T-helper 1 cell treated with Interleukin-12 subunit alpha and Interleukin-12 subunit beta and Interleukin-4 antibody, amounts not matched to agents 30 ng/mL and 1 ng/mL, for 36 hours (primary cell): ENCODE measurements around the gene NCAM1. TPM values are rescaled to one million over a fixed set of nuclear protein-coding genes. Genes with fewer than 3 reads are reported as not detected.

Experiments used
- intact Hi-C: fragments of 100-400 bp; cut with micrococcal nuclease; formaldehyde crosslinking; loops from one replicate; pipeline ENCODE4 v1.15.1; 2024
- total RNA-seq: library from RNA; stranded (reverse); gene quantifications from 2 replicates; pipeline ENCODE4 v1.2.3, GENCODE V29; 2022

Gene NCAM1
- total RNA-seq, 1 donor from 2014 or later: 1.8 TPM

GRCh38 chr11:113198972-113199661 lies 237.9 kb downstream of the NCAM1 start:
- intact Hi-C loops: no loop called here

DNA sequence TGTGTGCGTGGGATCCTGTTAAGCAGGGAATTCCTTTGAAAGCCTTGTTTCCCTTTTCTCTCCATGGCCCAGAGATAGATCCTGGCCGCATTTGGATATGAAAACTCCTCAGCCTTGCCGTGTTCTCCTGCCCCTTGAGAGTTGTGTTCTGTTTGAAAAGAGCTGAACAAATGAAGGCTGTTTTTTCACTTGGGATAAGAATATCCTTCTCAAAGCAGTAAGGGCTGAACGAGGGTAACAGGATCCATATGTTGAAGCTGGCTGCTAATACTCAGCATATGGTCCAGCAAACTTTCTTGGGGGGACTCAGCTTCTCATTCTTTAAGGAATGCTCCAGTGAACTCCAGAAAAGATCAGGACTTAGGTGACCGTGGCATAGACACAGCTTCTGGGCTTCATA lies 238.6 kb downstream of the NCAM1 start:
- intact Hi-C loops: no loop called here

DNA sequence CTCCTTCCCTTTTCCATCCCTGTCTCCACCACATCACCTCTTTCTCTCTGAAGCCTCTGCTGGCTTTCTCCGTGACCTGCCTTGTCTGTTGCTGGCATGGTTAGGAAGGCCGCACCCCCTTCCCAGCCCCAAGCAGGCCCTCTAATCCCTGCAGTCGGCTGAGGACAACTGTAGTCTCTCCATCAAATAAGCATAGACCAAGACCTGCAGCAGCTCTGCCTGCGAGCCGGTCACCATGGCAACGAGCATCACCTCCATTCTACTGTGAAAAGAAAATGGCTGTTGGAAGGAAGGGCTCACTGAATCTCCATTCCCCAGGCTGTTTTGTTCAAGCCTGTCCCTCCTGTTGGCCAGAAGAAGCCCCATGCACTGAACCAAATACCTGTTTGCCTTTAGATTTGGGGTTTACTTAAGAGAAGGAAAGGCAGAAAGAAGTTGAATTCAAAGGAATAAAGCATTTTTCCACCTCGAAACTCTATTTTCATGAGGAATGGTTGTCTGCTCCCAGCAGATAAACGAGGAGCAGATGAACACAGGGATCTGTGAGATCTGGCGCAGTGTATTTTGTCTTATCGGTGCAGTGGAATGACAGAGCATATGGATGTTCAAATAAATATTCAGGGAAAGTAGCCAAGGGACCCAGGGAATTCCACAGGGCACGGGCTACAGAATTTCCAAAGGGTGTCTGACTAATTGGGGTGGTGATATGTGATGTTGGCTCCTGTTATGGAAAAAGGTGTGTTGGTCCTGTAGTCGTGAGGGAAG lies 240.0 kb downstream of the NCAM1 start:
- intact Hi-C loops: no loop called here

- intact Hi-C loops: no loop called here
Measured at GRCh38 chr11:113202431-113202830, 241.2 kb downstream of the NCAM1 start.

- intact Hi-C loops: no loop called here
Measured at GRCh38 chr11:113203141-113203753, 242.0 kb downstream of the NCAM1 start.

DNA sequence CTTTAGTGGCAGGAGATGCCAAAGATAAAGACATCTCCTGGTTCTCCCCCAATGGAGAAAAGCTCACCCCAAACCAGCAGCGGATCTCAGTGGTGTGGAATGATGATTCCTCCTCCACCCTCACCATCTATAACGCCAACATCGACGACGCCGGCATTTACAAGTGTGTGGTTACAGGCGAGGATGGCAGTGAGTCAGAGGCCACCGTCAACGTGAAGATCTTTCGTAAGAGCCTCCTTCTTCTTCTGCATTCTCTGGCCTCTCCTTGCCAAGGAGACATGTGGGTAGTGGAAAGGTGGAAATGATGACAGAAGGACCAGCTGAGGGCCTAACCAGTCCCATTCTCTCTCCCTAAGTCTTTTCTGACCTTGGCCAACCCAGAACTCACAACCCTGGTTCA lies 243.1 kb downstream of the NCAM1 start:
- intact Hi-C loops: no loop called here

DNA sequence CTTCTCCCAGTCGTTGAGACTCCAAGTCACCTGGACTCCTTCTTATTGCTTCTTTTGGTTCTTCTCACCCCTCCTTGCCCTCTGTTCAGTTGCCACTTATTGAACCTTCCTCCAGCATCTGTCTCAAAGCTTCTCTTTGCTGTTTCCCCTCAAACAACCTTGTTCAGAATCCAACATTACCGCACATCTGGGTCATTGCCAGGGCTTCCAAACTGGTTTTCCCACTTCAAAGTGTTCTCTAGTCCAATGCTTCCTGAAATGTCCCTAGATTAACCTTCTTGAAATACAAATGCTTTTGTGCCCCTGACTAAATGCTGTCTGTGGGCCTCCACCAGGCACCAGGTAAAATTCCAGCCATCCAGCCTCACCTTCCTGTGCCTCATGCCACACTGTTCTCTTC lies 252.3 kb downstream of the NCAM1 start:
- intact Hi-C loops: no loop called here

DNA sequence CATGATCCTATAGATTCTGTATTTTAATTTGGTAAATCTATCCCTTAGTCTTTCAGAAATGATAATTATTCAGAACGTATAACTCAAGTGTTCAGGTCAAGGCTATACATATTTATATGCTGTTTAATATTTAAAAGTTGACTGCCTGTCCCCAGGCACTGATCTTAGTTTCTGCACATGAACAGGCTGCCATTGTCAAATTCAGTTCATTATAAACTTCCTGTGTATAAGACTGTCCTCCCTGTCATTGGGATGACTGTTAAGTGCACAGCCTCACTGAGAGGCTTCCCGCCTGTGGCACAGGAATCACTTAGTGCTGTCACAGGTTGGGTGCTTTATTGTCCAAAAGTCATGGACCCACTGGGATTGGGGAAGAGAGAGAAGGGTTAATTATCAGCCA lies 261.0 kb downstream of the NCAM1 start:
- intact Hi-C loops: no loop called here

DNA sequence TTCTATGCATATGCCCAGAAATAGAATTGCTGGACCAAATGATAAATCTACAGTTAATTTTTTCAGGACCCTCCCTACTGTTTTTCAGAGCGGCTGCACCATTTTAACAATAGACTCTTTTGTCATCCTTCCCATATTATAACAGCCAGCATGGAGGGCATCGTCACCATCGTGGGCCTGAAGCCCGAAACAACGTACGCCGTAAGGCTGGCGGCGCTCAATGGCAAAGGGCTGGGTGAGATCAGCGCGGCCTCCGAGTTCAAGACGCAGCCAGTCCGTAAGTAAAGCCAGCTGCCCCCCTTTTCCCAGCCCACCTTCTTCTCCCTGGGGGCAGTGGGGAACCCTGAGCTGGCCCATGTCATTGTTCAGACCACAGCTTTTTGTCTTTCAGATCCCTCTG lies 273.7 kb downstream of the NCAM1 start:
- intact Hi-C loops: no loop called here

- intact Hi-C loops: no loop called here
Measured at GRCh38 chr11:113237261-113237660, 276.0 kb downstream of the NCAM1 start.

- intact Hi-C loops: no loop called here
Measured at GRCh38 chr11:113238721-113239120, 277.5 kb downstream of the NCAM1 start.

DNA sequence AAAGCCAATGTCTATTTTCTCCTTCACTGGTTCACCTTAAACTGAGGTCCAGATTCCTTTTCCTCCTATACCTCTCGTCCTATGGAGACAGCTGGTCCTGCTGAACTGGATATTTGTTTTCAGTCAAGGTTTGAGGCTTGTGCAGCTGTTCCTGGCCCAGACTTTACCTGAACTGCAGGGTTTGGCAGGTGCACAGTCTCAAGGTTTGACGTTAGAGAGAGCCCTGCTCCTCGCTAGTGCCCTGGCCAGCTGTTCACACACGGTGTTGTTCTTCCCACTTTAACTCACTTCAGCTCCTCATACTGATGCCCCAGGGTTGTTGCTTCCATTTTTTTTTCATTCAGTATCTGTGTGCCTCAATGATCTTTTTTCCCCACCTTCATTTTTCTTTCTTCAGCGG lies 279.2 kb downstream of the NCAM1 start:
- intact Hi-C loops: no loop called here

- intact Hi-C loops: no loop called here
Measured at GRCh38 chr11:113240790-113241635, 279.8 kb downstream of the NCAM1 start.

DNA sequence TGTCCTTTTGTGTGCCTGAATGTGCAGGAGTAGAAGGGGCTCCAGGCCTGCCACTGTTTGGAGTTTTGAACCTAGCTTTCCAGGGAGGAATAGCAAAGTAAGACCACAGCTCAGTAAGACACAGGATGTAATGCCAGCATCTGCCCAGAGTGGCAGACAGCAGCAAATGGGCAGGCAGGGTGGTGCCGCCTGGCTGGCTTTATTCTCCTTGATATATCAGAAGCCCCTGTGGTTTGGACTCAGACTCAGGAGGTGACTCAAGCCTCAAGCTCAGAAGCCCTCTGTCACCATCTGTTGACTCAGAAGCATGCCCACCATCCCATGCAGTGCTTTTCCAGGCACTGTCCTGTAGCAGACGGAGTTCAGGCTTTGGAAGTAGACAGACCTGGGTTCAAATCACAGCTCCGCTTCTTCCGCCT lies 280.4 kb downstream of the NCAM1 start:
- intact Hi-C loops: loop anchor here (2.0 kb wide), 1 partner anchor 19 kb away; no protein-coding TSS in a partner anchor

DNA sequence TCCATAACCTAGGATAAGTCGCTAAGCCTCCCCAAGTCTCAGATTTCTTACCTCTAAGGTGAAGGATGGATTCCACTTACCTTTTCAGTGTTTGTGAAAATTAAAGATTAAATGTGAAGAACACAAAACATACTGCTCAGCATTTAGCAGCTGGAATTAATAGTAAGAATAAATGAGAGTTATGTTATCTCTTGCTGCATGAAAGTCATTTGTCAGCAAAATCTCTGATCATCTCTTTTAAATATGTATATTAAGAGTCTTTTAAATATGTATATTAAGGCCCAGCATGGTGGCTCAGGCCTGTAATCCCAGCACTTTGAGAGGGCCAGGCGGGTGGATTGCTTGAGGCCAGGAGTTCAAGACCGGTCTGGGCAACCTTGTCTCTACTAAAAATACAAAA lies 280.8 kb downstream of the NCAM1 start:
- intact Hi-C loops: loop anchor here (2.0 kb wide), 1 partner anchor 19 kb away; no protein-coding TSS in a partner anchor

DNA sequence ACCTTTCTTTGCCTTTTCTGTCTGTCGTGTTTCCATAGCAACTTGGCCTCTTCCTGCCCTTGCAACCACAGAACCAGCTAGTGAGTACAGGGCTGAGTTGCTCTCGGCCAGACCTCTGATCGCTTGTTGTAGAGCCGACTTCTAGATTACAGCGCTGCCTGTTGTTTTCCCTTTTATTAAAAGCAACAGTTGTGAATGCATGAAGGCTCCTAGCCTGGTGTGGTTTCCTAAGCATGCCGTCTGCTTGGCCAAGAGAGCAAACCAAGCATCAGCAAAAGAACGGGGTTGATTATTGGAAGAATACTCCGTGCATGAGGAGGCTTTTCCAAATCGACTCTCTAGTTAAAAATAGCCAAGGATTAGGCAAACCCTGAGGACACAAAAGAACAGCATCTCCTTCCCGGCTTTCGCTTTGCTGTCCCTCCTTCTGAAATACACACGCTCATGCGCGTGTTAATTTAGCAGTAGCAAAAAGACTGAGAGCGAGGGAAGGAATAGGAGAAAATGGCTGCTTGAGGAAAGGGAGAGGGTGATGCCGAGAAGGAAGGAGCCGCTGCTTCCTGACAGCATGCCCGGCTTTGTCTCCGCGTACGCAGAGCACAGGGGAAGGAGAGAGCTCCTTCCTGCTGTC lies 281.7 kb downstream of the NCAM1 start:
- intact Hi-C loops: loop anchor here (2.0 kb wide), 1 partner anchor 18 kb away; no protein-coding TSS in a partner anchor

DNA sequence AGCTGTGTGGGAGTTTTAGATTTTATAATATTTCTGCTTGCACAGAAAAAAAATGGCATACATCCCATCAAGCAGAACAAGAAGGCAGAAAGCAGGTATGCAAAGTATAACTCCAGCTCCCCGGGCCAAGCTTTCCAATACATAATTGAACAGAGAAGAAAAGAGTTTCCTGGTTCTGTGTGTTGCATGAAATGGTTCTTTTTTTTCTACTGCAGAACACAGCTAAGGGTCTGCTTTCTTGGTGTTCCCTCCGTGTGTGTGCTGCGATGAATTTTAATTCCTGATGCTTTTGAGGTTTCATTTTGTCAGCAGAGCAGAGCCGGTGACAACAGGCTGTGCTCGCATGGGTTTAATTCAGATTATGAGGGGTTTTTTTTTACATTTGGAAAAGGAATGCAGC lies 282.5 kb downstream of the NCAM1 start:
- intact Hi-C loops: loop anchor here (2.0 kb wide), 1 partner anchor 17 kb away; no protein-coding TSS in a partner anchor

DNA sequence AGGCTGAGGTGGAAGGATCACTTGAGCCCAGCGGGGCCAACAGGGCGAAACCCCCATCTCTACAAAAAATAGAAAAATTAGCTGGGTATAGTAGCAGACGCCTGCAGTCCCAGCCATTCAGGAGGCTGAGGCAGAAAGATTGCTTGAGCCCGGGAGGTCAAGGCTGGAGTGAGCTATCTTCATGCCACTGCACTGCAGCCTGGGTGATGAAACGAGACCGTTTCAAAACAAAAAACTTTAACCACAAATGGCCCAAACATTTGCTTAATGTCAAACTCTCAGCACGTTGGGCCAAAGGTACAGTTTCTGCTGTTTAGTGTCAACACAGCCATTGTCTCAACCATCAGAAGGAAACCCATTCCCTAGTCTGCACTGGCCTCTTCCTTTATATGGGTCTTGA lies 284.0 kb downstream of the NCAM1 start:
- intact Hi-C loops: no loop called here

DNA sequence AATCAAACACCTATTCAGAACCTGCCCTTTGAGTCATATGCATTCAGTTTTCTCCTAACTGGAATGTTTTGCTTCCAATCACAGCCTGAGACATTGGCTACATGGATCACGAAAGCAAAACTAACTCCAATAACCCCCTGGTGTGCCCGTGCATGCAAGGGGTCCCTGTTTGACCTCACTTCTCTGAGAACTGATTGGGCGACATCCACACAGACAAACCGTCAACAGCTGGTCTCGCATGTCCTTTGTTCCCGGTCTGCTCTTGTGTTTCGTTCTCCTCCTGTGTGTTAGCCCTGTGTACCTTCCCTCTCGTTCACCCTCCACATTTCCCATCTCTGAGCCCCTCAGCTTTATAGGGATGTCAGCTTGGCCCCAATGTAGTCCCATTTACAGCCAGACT lies 286.0 kb downstream of the NCAM1 start:
- intact Hi-C loops: no loop called here

GRCh38 chr11:113247966-113248365 lies 286.7 kb downstream of the NCAM1 start:
- intact Hi-C loops: no loop called here
